Activated naive CD4-positive, alpha-beta T cell treated with Interleukin-2 at 50 U/mL for 16 hours (primary cell): ENCODE data around the gene RGS12.

Experiments used
- DNase-seq: peaks from one replicate; pipeline ENCODE4 v3.0.0-alpha.2; 2020

Gene RGS12

DNA sequence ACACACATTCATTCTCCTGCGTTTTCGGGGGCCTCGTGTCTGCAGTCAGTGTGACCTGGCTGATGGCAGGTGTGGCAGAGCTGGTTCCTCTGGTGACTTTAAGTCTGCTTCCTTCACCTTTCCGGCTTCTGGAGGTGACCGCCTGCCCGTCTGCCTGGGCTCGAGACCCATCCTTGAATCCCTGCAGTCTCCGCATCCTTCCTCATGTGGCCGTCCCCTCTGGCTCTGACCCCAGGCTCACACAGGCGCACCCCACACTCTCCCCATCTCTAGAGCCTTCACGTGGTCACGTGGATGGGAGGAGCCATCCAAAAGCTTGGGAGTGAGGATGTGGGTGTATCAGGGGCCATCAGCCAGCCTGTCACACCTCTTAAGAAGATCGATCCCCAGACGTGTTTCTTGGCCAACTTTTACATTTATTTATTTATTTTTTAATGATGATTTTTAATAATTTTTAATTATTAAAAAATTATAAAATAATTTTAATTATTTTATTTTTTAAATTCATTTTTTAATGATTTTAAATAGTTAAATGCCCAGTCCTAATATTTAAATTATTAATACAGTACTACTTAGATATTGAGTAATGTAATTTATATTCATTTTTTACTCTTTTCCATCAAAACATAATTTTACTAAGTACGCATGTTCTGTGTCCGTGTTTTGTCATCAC lies 20.9 kb downstream of the RGS12 start:
- DNase-seq: no peak

DNA sequence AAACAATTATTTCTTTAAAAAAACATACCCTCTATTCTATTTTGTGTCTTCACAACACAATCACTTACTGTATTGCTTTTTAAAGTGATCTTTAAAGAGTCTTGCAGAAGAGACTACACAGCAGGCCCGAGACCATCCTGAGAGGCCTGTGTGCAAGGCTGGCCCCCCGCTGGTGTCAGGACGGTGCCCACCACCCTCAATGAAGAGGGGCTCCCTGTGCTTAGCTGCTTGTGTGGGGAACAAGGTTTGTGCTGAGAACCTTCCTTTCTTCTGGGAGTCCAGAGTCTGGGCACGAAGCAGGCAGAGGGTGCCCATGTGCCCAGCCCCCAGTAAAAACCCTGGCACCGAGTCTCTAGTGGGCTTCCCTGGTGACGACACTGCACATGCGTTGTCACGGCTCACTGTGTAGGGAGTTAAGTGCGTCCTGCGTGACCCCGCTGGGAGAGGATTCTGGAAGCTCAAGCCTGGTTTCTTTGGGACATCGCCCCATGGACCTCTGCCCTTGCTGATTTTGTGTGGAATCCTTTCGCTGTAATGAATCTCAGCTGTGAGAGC lies 22.0 kb downstream of the RGS12 start:
- DNase-seq: no peak

DNA sequence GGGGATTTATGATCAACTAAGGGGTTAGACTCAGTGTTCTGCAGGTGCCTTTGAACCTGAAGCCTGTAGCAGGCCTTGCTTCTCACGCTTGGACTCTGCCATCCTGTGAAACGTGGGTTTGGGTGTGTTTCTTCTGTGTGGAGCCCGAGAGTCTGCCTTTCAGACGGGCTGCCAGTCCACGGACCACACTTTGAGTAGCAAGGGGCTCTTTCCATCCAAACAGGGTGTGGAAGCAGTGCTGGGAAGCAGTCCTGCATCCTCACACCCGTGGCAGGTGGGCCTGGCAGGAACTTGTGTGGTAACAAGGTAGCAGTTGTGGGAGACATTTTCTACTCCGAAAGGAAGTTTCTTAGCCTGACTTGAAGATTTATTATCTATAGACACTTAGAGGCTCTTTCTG lies 22.7 kb downstream of the RGS12 start:
- no peak for DNase-seq

DNA sequence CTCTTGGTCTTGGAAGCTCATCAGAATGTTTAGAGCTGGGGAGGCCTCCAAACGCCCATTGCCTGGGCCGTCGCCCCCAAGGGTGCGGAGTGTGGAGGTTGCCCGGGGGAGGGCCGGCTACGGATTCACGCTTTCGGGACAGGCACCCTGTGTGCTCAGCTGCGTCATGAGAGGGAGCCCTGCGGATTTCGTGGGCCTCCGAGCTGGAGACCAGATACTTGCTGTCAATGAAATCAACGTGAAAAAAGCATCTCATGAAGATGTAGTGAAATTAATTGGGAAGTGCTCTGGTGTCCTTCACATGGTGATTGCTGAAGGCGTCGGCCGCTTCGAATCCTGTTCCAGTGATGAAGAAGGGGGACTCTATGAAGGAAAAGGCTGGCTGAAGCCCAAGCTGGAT lies 23.3 kb downstream of the RGS12 start:
- DNase-seq: no peak

DNA sequence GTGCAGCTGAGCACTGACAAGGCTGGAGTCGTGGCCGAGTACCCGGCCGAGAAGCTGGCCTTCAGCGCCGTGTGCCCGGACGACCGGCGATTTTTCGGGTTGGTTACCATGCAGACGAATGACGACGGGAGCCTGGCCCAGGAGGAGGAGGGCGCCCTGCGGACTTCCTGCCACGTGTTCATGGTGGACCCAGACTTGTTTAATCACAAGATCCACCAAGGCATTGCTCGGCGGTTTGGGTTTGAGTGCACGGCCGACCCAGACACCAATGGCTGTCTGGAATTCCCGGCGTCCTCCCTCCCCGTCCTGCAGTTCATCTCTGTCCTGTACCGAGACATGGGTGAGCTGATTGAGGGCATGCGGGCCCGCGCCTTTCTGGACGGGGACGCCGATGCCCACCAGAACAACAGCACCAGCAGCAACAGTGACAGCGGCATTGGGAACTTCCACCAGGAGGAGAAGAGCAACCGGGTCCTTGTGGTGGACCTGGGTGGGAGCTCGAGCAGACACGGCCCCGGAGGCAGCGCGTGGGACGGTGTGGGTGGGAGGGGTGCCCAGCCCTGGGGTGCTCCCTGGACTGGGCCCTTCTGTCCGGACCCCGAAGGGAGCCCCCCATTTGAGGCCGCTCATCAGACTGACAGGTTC lies 24.3 kb downstream of the RGS12 start:
- DNase-seq: no peak

DNA sequence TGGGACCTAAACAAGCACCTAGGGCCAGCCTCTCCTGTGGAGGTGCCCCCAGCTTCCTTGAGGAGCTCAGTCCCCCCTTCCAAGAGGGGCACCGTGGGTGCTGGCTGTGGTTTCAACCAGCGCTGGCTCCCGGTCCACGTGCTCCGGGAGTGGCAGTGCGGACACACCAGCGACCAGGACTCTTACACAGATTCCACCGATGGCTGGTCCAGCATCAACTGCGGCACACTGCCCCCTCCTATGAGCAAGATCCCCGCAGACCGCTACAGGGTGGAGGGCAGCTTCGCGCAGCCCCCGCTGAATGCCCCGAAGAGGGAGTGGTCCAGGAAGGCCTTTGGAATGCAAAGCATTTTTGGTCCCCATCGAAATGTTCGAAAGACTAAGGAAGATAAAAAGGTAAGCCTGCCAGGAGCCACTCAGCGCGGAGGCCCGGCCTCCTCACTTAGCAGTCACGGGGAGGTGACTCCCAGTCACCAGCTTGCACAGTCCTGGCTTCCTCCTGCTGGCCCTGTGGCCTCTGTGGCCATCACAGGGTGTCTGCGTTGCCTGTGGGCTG lies 24.9 kb downstream of the RGS12 start:
- no peak for DNase-seq

DNA sequence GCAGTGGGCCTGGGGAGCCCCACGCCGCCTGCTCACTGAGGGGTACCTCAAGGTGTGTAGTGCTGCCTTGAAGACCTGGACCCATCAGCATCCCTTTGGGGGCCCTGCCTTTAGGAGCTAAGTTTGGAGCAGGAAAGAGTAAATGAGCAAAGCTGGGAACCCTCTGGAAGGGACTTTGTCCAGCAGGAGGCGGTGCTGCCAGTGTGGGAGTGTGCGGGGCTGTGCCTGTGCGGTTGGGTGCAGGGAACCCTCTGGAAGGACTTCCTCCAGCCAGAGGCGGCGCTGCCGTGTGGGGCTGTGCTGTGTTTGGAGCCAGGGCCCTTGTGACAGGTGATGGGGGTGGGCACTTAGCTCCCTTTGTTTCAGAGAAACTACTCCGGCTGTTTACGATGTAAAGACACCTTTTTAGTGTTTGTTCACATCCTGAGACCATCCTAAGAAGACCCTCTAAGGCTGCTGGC lies 25.8 kb downstream of the RGS12 start:
- no peak for DNase-seq

DNA sequence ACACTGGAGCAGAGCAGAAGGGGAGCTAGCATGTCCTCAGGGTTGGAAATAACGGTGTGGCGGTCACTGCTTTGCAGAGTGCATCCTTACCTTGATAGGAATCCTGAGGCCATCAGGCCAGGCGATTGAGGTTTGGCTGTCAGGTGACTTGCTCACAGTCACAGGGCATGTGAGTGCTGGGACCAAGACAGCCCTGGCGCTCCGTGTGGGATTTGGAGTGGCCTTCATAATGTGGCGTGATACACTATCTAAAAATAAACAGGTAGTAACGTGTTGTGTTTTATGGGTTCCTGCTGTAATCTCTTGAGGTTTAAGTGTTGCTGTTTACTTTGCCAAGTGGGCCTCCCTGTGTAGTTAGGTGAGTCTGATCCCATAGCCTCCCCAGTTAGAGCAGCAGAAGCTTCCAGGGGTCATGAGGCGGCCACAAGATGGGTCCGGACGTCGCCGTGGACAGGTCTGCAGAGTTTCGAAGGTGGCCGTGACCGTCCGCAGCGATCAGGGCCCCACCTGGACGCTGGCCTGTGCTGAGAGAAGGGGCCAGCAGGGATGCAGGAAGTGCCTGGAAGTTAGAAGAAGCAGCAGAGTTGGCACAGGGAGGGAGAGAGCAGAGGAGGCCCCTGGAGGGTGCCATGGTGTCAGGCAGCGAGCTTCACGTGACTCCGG lies 27.7 kb downstream of the RGS12 start:
- no peak for DNase-seq

DNA sequence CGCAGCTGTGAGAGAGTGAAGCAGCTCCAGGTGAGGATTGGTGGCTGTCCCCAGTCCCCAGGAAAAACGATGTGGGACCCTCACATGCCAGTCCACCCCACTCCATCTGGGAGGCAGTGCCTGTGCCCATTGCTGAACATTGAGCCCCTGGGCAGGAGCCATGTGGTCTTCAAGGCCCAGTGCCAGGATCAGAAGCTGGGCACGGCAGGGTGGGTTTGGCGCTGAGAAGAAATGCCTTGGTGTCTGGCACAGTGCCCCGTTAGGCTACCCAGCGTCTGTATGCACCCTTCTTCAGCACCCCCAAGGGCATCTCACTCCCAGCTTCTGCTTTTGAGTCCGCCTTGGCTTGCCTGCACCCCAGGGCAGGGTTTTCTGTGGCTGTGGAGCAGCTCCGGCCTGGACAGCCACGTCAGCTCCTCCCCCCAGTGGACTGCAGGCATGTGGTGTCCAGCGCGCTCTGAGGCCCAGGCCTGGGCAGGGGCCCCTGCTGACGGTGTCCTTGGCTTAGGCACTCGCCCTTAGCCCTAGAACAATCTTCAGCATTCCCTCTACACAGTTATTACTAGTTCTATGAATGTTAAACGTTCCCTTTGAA lies 28.6 kb downstream of the RGS12 start:
- DNase-seq: no peak

DNA sequence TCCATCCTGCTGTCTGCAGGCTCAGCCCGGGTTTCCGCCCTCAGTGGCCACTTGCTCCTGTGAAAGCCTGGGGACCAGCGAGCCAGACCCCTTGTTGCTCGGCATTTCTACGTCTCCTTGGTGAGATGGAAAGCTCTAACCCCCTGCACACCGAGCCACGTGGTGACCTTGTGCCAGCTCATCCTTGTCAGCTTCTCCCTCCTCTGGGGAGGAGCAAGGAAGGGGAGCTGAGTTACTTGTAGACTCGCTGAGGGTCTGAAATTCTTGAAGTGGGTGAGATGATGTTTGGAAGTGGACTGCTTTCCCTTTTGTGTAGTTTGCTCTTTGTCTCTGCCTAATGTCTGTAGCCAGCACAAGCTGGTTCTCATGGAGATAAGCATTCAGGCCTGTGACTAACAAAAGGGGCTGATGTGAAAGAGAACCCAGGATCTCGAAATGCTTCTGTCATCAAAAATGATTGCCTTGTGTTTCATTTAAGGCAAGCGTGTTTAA lies 29.3 kb downstream of the RGS12 start:
- no peak for DNase-seq

DNA sequence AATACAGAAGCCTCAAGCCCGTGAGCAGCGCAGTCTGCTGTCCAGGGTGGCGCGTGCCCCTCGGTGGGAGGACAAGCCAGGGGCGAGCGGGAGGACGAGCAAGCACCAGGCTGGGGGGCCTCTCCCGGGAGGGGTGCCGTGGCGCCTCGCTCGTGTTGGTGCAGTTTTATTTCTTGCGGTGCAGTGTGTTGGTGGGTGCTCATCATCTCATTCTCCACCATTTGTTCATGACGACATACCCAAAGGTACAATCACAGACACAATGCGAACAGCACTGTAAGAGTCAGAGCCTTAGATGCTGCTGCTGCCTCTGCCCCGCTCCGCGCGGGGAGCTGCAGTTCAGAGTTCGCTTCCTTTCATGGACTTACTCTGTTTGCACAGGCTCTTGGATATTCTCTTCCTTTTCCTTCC lies 30.3 kb downstream of the RGS12 start:
- DNase-seq: no peak

DNA sequence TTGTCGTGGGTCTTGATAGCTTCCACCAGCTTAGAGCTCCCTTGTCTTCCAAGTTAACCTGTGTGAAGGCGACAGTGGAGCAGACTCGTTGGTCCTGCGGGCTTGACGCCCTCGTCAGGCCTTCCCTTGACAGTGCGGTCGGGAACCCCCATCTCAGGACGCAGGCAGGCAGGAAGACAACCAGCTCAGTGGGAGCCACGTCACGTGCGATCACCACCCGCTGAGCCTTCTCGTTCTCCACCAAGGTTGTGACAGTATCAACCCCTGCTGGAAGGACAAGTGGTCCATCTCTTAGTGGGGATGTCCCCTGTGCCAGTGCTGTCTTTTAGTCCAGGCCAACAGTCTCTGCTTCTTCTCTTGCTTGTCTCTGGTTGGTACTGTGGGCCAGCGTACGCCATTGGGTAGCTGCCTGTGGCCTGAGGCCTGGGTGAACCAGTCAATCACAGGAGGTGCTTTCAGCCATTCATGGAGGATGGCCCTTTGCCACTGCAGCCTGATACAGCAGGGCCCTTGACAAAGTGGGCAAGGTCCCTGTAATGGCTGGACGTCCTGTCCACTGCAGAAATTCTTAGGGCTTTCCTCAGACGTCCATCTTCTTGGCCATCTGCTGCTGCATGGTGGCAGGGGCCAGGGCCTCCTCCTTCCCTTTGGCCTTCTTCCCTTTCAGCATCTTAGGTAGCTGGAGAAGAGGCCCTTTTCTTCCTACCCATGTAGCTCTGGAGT lies 31.4 kb downstream of the RGS12 start:
- DNase-seq: no peak

DNA sequence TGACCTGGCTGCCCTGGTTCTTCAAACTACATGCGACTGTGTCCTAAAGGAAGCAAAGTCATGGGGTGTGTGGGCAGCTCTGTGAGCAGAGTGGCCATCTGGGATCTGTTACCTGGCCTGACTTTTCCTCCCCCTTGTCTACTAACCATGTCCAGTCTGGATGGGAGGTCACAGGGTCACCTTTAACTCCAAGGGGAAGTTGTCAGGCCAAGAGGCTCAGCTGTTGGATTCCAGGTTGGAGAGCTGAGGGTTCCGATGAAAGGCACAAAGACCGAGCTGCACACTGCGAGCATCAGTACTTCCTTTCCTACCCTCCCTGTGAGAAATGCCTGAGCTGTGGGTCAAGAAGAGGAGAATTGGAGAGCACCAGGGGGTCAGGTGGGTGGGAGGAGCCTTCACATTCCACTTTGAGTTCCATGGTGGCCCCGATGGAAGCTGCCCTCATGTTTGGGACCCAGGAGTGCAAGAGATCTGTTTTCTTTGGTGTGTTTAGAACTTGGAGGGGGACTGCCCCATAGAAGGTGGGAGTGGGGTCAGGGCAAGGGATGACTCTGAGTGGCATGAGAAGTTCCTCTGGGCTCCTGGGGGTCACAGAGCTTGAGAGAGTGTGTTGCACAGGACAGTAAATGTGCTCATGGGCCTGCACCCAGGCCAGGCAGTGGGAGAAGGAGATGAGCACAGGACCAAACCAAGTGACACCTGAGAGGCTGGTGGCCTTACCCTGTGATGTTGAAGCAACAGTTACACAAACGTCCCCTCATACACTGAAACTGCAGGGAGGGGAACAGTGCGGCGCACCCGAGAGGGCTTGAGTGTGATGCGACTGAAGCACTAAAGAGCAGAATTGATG lies 36.2 kb downstream of the RGS12 start:
- no peak for DNase-seq

DNA sequence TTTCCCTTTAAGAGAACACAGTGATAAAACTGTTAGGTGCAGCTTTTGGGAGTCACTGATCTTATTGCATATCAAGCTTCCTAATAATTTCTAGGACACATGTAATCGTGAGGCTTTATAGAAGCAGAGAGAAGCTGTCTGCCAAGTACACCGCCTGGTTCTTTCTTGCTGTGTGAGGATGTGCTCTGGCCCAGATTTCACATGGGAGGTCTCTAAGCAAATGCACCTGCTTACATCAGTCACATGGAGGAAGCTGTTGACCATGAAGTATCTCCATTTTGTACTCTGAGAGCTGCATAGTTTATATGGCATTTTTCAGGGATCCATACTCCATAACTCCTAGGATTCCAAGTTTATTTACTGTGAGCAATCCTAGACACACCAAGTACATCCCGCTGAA lies 37.1 kb downstream of the RGS12 start:
- no peak for DNase-seq

DNA sequence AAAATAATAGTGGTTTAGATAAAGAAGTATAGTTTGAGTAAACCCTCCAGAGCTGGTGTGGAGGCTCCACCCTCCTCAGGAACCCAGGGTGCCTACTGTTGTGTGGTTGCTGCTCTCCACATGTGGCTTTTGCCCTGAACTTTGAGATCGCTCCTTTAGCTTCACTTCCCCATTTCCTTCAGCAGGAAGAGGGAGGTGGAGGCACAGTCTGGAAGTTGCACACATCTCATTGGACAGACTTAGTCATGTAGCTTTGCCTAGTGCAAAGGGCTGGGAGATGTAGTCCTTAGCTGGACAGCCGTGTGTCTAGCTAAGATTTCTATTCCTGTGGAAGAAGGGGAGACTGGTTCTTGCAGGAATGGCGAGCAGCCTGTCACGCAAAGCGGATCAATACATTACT lies 37.9 kb downstream of the RGS12 start:
- DNase-seq: no peak

DNA sequence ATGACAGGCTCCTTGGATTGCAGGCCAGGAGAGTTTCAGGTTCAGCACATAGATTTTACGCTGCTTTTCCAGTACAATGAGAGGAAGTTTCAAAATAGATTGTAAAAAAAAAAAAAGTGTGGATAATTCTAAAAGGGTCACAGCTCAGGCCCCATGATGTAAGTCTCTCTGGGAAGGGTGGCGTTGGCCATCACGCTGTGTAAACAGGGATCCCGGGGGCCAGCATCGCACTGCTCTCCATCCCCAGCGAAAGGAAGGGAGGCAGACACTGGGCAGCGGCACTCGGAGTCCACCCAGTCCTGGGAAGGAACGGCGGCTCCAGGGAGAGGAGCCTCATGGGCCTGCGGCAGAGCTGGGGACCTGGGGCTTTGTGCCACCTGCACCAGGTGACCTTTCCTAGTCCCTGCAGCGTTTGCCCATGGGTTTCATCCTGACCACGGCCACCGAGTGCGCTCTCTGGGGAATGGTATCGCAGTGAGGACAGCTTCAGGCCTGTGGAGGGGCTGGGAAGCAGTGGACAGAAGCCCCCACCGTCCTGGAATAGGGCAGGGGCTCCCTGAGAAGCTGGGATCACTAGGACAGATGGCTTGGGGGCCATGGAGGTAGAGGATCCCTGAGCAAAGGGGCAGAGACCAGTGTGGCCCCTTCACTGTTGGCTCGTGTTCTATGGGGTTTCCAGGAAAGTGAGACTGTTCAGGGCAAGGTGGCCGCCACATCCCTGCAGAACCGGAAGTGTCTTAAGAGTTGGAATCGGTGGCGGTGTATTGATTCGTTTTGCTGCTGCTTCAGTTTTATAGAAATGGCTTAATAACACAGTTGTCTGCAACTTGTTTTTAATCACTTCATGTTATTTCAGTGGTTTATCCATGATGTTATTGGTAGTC lies 38.9 kb downstream of the RGS12 start:
- no peak for DNase-seq

DNA sequence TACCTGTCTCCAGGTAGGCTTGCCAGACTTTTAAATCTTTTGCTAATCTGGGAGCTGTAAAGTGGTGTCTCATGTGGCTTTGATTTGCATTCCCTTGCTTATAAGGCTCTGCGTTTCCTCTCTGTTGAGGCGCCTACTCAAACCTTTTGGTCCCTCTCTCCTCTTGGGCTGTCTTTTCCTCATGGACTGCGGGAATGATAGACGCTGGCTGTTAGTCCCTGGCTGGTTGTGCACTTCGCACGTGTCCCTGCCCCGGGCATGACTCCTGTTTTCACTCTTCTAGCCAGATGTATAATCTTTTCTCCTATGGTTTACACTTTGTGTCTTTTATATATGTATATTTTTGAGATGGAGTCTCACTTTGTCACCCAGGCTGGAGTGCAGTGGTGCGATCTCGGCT lies 39.7 kb downstream of the RGS12 start:
- no peak for DNase-seq

DNA sequence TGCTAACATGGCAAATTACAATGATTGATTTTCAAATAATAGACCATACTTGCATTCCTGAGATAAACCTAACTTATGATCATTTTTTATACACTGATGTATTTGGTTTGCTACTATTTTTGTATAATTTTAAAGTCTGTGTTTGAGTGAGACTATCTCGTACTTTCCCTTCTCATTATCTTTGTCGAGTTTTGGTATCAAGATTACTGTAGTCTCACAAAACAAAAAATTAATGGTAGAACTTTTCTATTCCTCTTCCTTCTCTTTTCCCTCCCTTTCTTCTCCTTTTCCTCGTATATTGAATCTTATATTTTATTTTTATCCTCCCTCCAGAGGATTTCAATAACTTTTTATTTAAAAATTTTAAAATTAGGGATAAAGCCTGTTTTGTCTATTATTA lies 41.5 kb downstream of the RGS12 start:
- DNase-seq: no peak

DNA sequence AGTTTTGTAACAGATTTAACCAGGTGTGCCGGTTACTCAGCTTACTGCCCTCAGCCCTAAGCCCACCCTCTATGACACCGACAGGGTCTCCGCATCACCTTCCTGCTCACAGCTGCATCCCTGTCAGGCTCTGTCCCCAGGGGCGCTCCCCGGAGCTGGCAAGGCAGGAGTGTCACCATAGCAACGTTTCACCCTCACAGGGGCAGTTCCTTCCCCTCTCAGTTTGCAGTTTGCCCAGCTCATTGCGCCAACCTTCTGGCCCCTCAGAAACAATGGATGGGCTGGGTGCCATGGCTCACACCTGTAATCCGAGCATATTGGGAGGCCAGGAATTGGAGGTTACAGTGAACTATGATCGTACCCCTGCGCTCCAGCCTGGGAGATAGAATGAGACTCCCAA lies 42.6 kb downstream of the RGS12 start:
- DNase-seq: no peak

DNA sequence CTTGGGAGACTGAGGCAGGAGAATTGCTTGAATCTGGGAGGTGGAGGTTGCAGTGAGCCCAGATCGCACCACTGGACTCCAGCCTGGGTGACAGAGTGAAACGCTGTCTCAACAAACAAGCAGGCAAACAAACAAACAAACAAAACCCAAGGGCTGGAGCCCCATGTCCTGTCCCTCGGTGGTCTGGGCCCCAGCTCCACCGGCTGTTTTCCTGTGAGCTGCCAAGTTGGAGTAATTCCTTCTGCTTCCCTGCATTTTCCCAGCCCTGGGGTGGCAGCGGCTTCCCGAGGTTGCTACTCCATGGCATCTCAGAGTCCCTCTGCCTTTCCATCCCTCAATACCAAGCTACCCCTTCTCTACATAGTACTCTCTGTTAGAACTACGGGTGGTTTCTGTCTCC lies 43.2 kb downstream of the RGS12 start:
- no peak for DNase-seq
